Ovary (tissue), 9 donors: ENCODE measurements around the gene SHROOM3. TPM values are rescaled to one million over a fixed set of nuclear protein-coding genes. Genes with fewer than 3 reads are reported as not detected.
"Not testable (repeated sequence)": the region's sequence is repeated elsewhere in the genome, so short reads cannot be mapped to it uniquely, and the experiment has no call there.

ENCODE experiments used
- DNase-seq, 5 donors: peaks; one replicate each; pipeline ENCODE4 v3.0.0-alpha.2; 2019 to 2020
- H3K27ac ChIP-seq, 2 donors: fragments of 200-600 bp; one replicate each; pipeline versions ENCODE4 v1.5.1 to v1.8.0; 2019 to 2022
- H3K27me3 ChIP-seq: fragments of 200-600 bp; one replicate; pipeline ENCODE4 v1.8.0; 2022
- H3K36me3 ChIP-seq: fragments of 200-600 bp; sonication (generic); one replicate; pipeline ENCODE4 v1.5.1; 2019
- H3K4me1 ChIP-seq: one replicate; pipeline ENCODE4 v1.8.1; 2013; ENCODE audit warnings: mild to moderate bottlenecking, moderate library complexity; ENCODE audit not compliant: insufficient read depth
- H3K4me3 ChIP-seq: fragments of 200-600 bp; sonication (generic); one replicate; pipeline ENCODE4 v1.5.1; 2017
- H3K9me3 ChIP-seq, 2 donors: fragments of 200-600 bp in 1 of 2; sonication (generic) in 1 of 2; one replicate each; pipeline versions ENCODE4 v1.5.1 to v1.8.1; 2013 to 2019; ENCODE audit warnings: mild to moderate bottlenecking in 1 of 2, moderate library complexity in 1 of 2
- CTCF ChIP-seq, 3 donors: fragments of 450-650 bp in 2 of 3; fragments of 200-600 bp in 1 of 3; IDR thresholded peaks; one replicate each; pipeline versions ENCODE4 v1.5.1 to v1.8.0; 2016 to 2022; ENCODE audit warnings: antibody characterized with exemption in 3 of 3, mild to moderate bottlenecking in 1 of 3
- EP300 ChIP-seq: sonication (generic); formaldehyde crosslinking; IDR thresholded peaks from one replicate; pipeline ENCODE4 v1.6.1; 2017; ENCODE audit warnings: antibody characterized with exemption
- POLR2A ChIP-seq: fragments of 450-650 bp; IDR thresholded peaks from one replicate; pipeline ENCODE4 v1.6.1; 2017; ENCODE audit warnings: antibody characterized with exemption, mild to moderate bottlenecking, moderate library complexity
- WGBS, 3 donors: extraction: QIAGEN DNeasy Blood & Tissue Kit in 1 of 3; methylation state at CpG; one replicate each; pipeline versions ENCODE4 v1.1.5 to v1.1.7; 2013 to 2017; 5-methylcytosine and 5-hydroxymethylcytosine counted together
- intact Hi-C, 4 donors: fragments of 100-400 bp; cut with DNase I; formaldehyde crosslinking; loops; one replicate each; pipeline versions ENCODE4 v1.11.0 to v1.15.1; 2022 to 2023
- polyA plus RNA-seq, 2 donors: library from polyadenylated mRNA; stranded (reverse); fragments of 200-250 nt in 1 of 2; fragments of 350-450 nt in 1 of 2; fragmentation: Illumina TruSeq in 1 of 2; extraction: RNeasy Lipid Tissue Mini Kit (QIAGEN cat#74804) in 1 of 2; gene quantifications; one replicate each; pipeline ENCODE4 v1.2.3, GENCODE V29; 2013 to 2014
- total RNA-seq, 7 donors: library from RNA; depleted of rRNA in 2 of 7; stranded (reverse); fragments of >200 nt in 2 of 7; fragmentation: NEBNext Ultra II Directional in 3 of 7; extraction: Animal tissue kit (Norgen Biotek cat#: 25700) in 3 of 7; gene quantifications; one replicate each; pipeline versions ENCODE4 v1.1.0 to v1.2.4, GENCODE V29; 2016 to 2023
- donor health status: DM: no; HTN: no; CAD: no; lungs with moderate emphysema.
- donor health status: DM: no; HTN: no; CAD: no.
- donor health status: Bipolar disorder and iron deficiency.
- donor health status: DM: yes; HTN: yes; CAD: no.
- donor health status: DM: no; HTN: no; CAD: no.
- donor health status: DM: yes; HTN: yes; CAD: no.

Gene SHROOM3
- total and polyA plus RNA-seq, 9 donors, result 0.80 to 70.1 (median 3.8) TPM

GRCh38 chr4:76606645-76607265, 171.7 kb downstream of the SHROOM3 start:
- 40 to 100% (median 98%) methylated on average over 1 of the region's 1 CpG for whole genome bisulfite sequencing, 3 donors
- peaks cover 12% of the 10 kb centered on the region for H3K4me1 ChIP-seq
- no peak overlapping the region for H3K4me3 ChIP-seq
- no peaks in the 10 kb centered on the region for H3K27me3 ChIP-seq
- TF ChIP-seq EP300, result no peak
- TF ChIP-seq CTCF (IDR thresholded peaks at IDR 0.05), result no peak
- no peak for TF ChIP-seq POLR2A
- no peak for DNase-seq
- no peaks in the 10 kb centered on the region for H3K36me3 ChIP-seq
- H3K27ac ChIP-seq, result no peak overlapping the region
- intact Hi-C loops, result loop anchor here in 2 of 4 donors (5.0 to 10.0 kb wide), 2 partner anchors 92 to 94 kb away; no protein-coding TSS in a partner anchor
- H3K9me3 ChIP-seq, result no peaks in the 10 kb centered on the region

GRCh38 chr4:76607266-76607799, 172.3 kb downstream of the SHROOM3 start:
- Histone ChIP-seq H3K27me3 (no peaks in the 10 kb centered on the region), H3K4me3 (no peak overlapping the region), H3K27ac (no peak overlapping the region), H3K36me3 (no peaks in the 10 kb centered on the region), H3K4me1 (peaks cover 12% of the 10 kb centered on the region), H3K9me3 (no peaks in the 10 kb centered on the region)
- intact Hi-C loops, result loop anchor here in 2 of 4 donors (5.0 to 10.0 kb wide), 2 partner anchors 93 to 95 kb away; no protein-coding TSS in a partner anchor
- TF ChIP-seq POLR2A (no peak), EP300 (no peak), CTCF (IDR thresholded peaks at IDR 0.05) (no peak)
- no peak for DNase-seq
- 5 to 7% (median 7%) methylated on average over 3 of the region's 3 CpGs for WGBS, 3 donors

GRCh38 chr4:76607846-76608245, 172.8 kb downstream of the SHROOM3 start:
- Histone ChIP-seq H3K36me3 (no peaks in the 10 kb centered on the region), H3K4me1 (peaks cover 15% of the 10 kb centered on the region), H3K27me3 (no peaks in the 10 kb centered on the region), H3K4me3 (no peak overlapping the region), H3K27ac (no peak overlapping the region), H3K9me3 (no peaks in the 10 kb centered on the region)
- 79 to 92% (median 86%) methylated on average over 1 of the region's 1 CpG for WGBS, 3 donors
- DNase-seq, result no peak
- intact Hi-C loops, result loop anchor here in 2 of 4 donors (5.0 to 10.0 kb wide), 2 partner anchors 93 to 96 kb away; no protein-coding TSS in a partner anchor
- TF ChIP-seq POLR2A (no peak), EP300 (no peak), CTCF (IDR thresholded peaks at IDR 0.05) (no peak)

GRCh38 chr4:76608549-76608948, 173.5 kb downstream of the SHROOM3 start:
- not testable (repeated sequence) for H3K27ac ChIP-seq, H3K9me3 ChIP-seq, DNase-seq, H3K36me3 ChIP-seq, H3K4me3 ChIP-seq, H3K27me3 ChIP-seq
- H3K4me1 ChIP-seq, result peaks cover 15% of the 10 kb centered on the region
- intact Hi-C loops, result loop anchor here in 2 of 4 donors (5.0 to 10.0 kb wide), 2 partner anchors 94 to 96 kb away; no protein-coding TSS in a partner anchor
